Astrocyte (in vitro differentiated cells and primary cell): ENCODE data around the gene SBF2. TPM values are rescaled to one million over a fixed set of nuclear protein-coding genes. Genes with fewer than 3 reads are reported as not detected.

ENCODE experiments used
- DNase-seq: peaks from one replicate; pipeline ENCODE4 v3.0.0-alpha.2; 2010; ENCODE audit warnings: low read depth
- FAIRE-seq: peaks from 2 replicates; lab custom pipeline; 2011; peaks lifted over from hg19 to GRCh38; lab: Jason Lieb, UNC
- H2AFZ ChIP-seq: 2 replicates; pipeline ENCODE4 v1.6.0; 2012; ENCODE audit warnings: low read depth, low read length, inconsistent platforms
- H3K27ac ChIP-seq: 2 replicates; pipeline ENCODE4 v1.5.1; 2011; ENCODE audit warnings: low read depth, low read length, inconsistent platforms
- H3K27me3 ChIP-seq: 2 replicates; pipeline ENCODE4 v1.6.0; 2011; ENCODE audit warnings: low read length, inconsistent platforms; ENCODE audit not compliant: insufficient read depth
- H3K36me3 ChIP-seq: 2 replicates; pipeline ENCODE4 v1.5.1; 2011; ENCODE audit warnings: low read length, inconsistent platforms; ENCODE audit not compliant: insufficient read depth
- H3K4me1 ChIP-seq: 2 replicates; pipeline ENCODE4 v1.5.1; 2011; ENCODE audit warnings: low read length, inconsistent platforms; ENCODE audit not compliant: insufficient read depth
- H3K4me2 ChIP-seq: 2 replicates; pipeline ENCODE4 v1.6.0; 2012; ENCODE audit warnings: low read length, inconsistent platforms
- H3K4me3 ChIP-seq: 2 replicates; pipeline ENCODE4 v1.5.1; 2011; ENCODE audit warnings: low read depth, mild to moderate bottlenecking, low read length, inconsistent platforms; ENCODE audit not compliant: insufficient read depth
- H3K79me2 ChIP-seq: 2 replicates; pipeline ENCODE4 v1.6.0; 2012; ENCODE audit warnings: mild to moderate bottlenecking, low read length, inconsistent platforms; ENCODE audit not compliant: insufficient read depth
- H3K9ac ChIP-seq: 2 replicates; pipeline ENCODE4 v1.6.0; 2012; ENCODE audit warnings: mild to moderate bottlenecking, low read length, inconsistent platforms
- H3K9me3 ChIP-seq: 2 replicates; pipeline ENCODE4 v1.5.1; 2012; ENCODE audit warnings: low read depth, mild to moderate bottlenecking, low read length, inconsistent platforms; ENCODE audit not compliant: insufficient read depth
- H4K20me1 ChIP-seq: 2 replicates; pipeline ENCODE4 v1.6.0; 2012; ENCODE audit warnings: low read length, inconsistent platforms; ENCODE audit not compliant: insufficient read depth
- H3K27ac Mint-ChIP-seq: one replicate; pipeline ENCODE4 v1.8.0; 2021; ENCODE audit warnings: mild to moderate bottlenecking, mixed read lengths; ENCODE audit not compliant: unreplicated experiment
- H3K27me3 Mint-ChIP-seq: one replicate; pipeline ENCODE4 v1.8.0; 2021; ENCODE audit warnings: low read depth, mixed read lengths; ENCODE audit not compliant: unreplicated experiment
- H3K36me3 Mint-ChIP-seq: one replicate; pipeline ENCODE4 v1.8.0; 2021; ENCODE audit warnings: low read depth, mixed read lengths; ENCODE audit not compliant: unreplicated experiment
- H3K4me1 Mint-ChIP-seq: one replicate; pipeline ENCODE4 v1.8.0; 2021; ENCODE audit warnings: low read depth, mixed read lengths; ENCODE audit not compliant: unreplicated experiment
- H3K4me3 Mint-ChIP-seq: one replicate; pipeline ENCODE4 v1.8.0; 2021; ENCODE audit warnings: mild to moderate bottlenecking, moderate library complexity, mixed read lengths; ENCODE audit not compliant: unreplicated experiment
- H3K9me3 Mint-ChIP-seq: one replicate; pipeline ENCODE4 v1.8.0; 2021; ENCODE audit warnings: mild to moderate bottlenecking, mixed read lengths; ENCODE audit not compliant: unreplicated experiment
- CTCF ChIP-seq: IDR thresholded peaks from 2 replicates; pipeline ENCODE4 v1.5.1; 2011; ENCODE audit warnings: low read depth, mild to moderate bottlenecking, inconsistent platforms, low read length, moderate library complexity; ENCODE audit not compliant: insufficient read depth
- EZH2 ChIP-seq: IDR thresholded peaks from 2 replicates; pipeline ENCODE4 v1.6.1; 2012; ENCODE audit warnings: mild to moderate bottlenecking, low read length, inconsistent platforms; ENCODE audit not compliant: insufficient read depth
- total RNA-seq: library from RNA; stranded (reverse); gene quantifications from 2 replicates; pipeline ENCODE4 v1.2.1, GENCODE V29; 2021

The SBF2 gene
- total RNA-seq, 1 donor from 2014 or later: 50.0 TPM

- TF ChIP-seq CTCF (no peak), EZH2 (no peak)
- peaks cover 9% of the 10 kb centered on the region for H3K9me3 Mint-ChIP-seq
- peaks cover 37% of the 10 kb centered on the region for H3K79me2 ChIP-seq
These were observed 96.9 kb downstream of the SBF2 start for GRCh38 chr11:10197091-10197490.

GRCh38 chr11:10192036-10192435 is 102.0 kb downstream of the SBF2 start:
- Mint-ChIP-seq H3K27ac (no peak overlapping the region), H3K9me3 (no peaks in the 10 kb centered on the region), H3K4me1 (no peaks in the 10 kb centered on the region), H3K4me3 (no peak overlapping the region), H3K27me3 (no peaks in the 10 kb centered on the region), H3K36me3 (no peaks in the 10 kb centered on the region)
- Histone ChIP-seq H3K27me3 (no peaks in the 10 kb centered on the region), H4K20me1 (no peaks in the 10 kb centered on the region), H3K27ac (no peak overlapping the region), H2AFZ (no peak overlapping the region), H3K9me3 (no peaks in the 10 kb centered on the region), H3K79me2 (peaks cover 9% of the 10 kb centered on the region), H3K4me2 (no peak overlapping the region), H3K9ac (no peak overlapping the region), H3K4me3 (no peak overlapping the region), H3K4me1 (no peaks in the 10 kb centered on the region), H3K36me3 (no peaks in the 10 kb centered on the region)
- DNase-seq (no peak), FAIRE-seq (no peak)
- TF ChIP-seq EZH2 (no peak), CTCF (no peak)

More at GRCh38 chr11:10197091-10197490, 96.9 kb downstream of the SBF2 start:
- Histone ChIP-seq H2AFZ (no peak overlapping the region), H3K4me1 (no peaks in the 10 kb centered on the region), H4K20me1 (no peaks in the 10 kb centered on the region), H3K4me2 (no peak overlapping the region), H3K27me3 (no peaks in the 10 kb centered on the region), H3K9me3 (peaks cover 4% of the 10 kb centered on the region), H3K4me3 (no peak overlapping the region), H3K9ac (no peak overlapping the region), H3K27ac (no peak overlapping the region), H3K36me3 (no peaks in the 10 kb centered on the region)
- Mint-ChIP-seq H3K4me1 (no peaks in the 10 kb centered on the region), H3K27me3 (no peaks in the 10 kb centered on the region), H3K27ac (no peak overlapping the region), H3K4me3 (no peak overlapping the region), H3K36me3 (peaks cover 11% of the 10 kb centered on the region)
- FAIRE-seq (no peak), DNase-seq (no peak)

GRCh38 chr11:10181811-10182210 is 112.2 kb downstream of the SBF2 start:
- no peak overlapping the region for H3K4me3 ChIP-seq
- no peak overlapping the region for H3K9ac ChIP-seq
- no peaks in the 10 kb centered on the region for H3K27me3 ChIP-seq
- no peaks in the 10 kb centered on the region for H3K4me1 ChIP-seq
- no peaks in the 10 kb centered on the region for H3K9me3 ChIP-seq
- H3K36me3 ChIP-seq: no peaks in the 10 kb centered on the region
- FAIRE-seq (no peak), DNase-seq (peak; percentile 39)
- no peaks in the 10 kb centered on the region for H3K9me3 Mint-ChIP-seq
- H2AFZ ChIP-seq: no peak overlapping the region
- TF ChIP-seq CTCF (peak; percentile 24), EZH2 (no peak)
- no peak overlapping the region for H3K27ac ChIP-seq
- no peak overlapping the region for H3K4me3 Mint-ChIP-seq
- no peaks in the 10 kb centered on the region for H4K20me1 ChIP-seq
- no peaks in the 10 kb centered on the region for H3K4me1 Mint-ChIP-seq
- H3K4me2 ChIP-seq: no peak overlapping the region
- H3K36me3 Mint-ChIP-seq: peaks cover 4% of the 10 kb centered on the region
- peak overlapping the region; percentile 20 for H3K27ac Mint-ChIP-seq
- H3K27me3 Mint-ChIP-seq: no peaks in the 10 kb centered on the region
- H3K79me2 ChIP-seq: no peaks in the 10 kb centered on the region
